ENCODE results near the gene NDUFS1. TPM values are rescaled to one million over a fixed set of nuclear protein-coding genes. Genes with fewer than 3 reads are reported as not detected.
"Not testable (repeated sequence)": the region's sequence is repeated elsewhere in the genome, so short reads cannot be mapped to it uniquely, and the experiment has no call there.

The NDUFS1 gene
- total and polyA plus RNA-seq, 2 experiments from 2014 or later, result 34.5 to 97.9 TPM

- ATAC-seq (no peak), DNase-seq (ENCODE audit: low spot score) (no peak)
- H3K27me3 Mint-ChIP-seq (ENCODE audit: insufficient read depth, low read depth, poor library complexity), result peaks cover 1% of the 10 kb centered on the region
- no peaks in the 10 kb centered on the region for H3K4me1 Mint-ChIP-seq
- no peaks in the 10 kb centered on the region for H3F3A ChIP-seq (replicated peaks; ENCODE audit: low read depth)
- H3K4me3 ChIP-seq, result no peak overlapping the region
- no peaks in the 10 kb centered on the region for H3K4me1 ChIP-seq (ENCODE audit: insufficient read depth)
- no peak overlapping the region for H3K4me2 ChIP-seq
- H3K36me3 Mint-ChIP-seq (ENCODE audit: low read depth), result no peaks in the 10 kb centered on the region
- no peaks in the 10 kb centered on the region for H3K27me3 ChIP-seq (ENCODE audit: insufficient read depth)
- H3K9me3 Mint-ChIP-seq, result no peaks in the 10 kb centered on the region
- H3K27ac Mint-ChIP-seq, result no peak overlapping the region
- no peaks in the 10 kb centered on the region for H4K20me1 ChIP-seq (replicated peaks; ENCODE audit: insufficient read depth)
- no peak overlapping the region for H3K4me3 Mint-ChIP-seq
- no peaks in the 10 kb centered on the region for H3K9me2 ChIP-seq (ENCODE audit: insufficient read depth)
- no peak overlapping the region for H2AFZ ChIP-seq
- H3K79me2 ChIP-seq (replicated peaks; ENCODE audit: insufficient read depth), result no peaks in the 10 kb centered on the region
- no peak overlapping the region for H3K27ac ChIP-seq (ENCODE audit: low read depth)
- H3K36me3 ChIP-seq (ENCODE audit: insufficient read depth), result no peaks in the 10 kb centered on the region
- TF ChIP-seq STAT1 (IDR thresholded peaks at IDR 0.05; ENCODE audit: unreplicated experiment) (no peak), ZNF331 (CRISPR knock-in tag; IDR thresholded peaks at IDR 0.05; ENCODE audit: low read depth) (no peak)
- TF ChIP-seq, protein P1, sequence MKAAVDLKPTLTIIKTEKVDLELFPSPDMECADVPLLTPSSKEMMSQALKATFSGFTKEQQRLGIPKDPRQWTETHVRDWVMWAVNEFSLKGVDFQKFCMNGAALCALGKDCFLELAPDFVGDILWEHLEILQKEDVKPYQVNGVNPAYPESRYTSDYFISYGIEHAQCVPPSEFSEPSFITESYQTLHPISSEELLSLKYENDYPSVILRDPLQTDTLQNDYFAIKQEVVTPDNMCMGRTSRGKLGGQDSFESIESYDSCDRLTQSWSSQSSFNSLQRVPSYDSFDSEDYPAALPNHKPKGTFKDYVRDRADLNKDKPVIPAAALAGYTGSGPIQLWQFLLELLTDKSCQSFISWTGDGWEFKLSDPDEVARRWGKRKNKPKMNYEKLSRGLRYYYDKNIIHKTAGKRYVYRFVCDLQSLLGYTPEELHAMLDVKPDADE (IDR thresholded peaks at IDR 0.05), result no peak
These were observed 53.7 kb downstream of the NDUFS1 start for GRCh38 chr2:206105541-206105940.

GRCh38 chr2:206105038-206105437, 54.2 kb downstream of the NDUFS1 start:
- Mint-ChIP-seq H3K27me3 (ENCODE audit: insufficient read depth, low read depth, poor library complexity) (peaks cover 1% of the 10 kb centered on the region), H3K27ac (no peak overlapping the region), H3K9me3 (no peaks in the 10 kb centered on the region), H3K36me3 (ENCODE audit: low read depth) (no peaks in the 10 kb centered on the region), H3K4me1 (no peaks in the 10 kb centered on the region), H3K4me3 (no peak overlapping the region)
- Histone ChIP-seq H3K27ac (ENCODE audit: low read depth) (no peak overlapping the region), H3K4me2 (no peak overlapping the region), H2AFZ (no peak overlapping the region), H3F3A (replicated peaks; ENCODE audit: low read depth) (no peaks in the 10 kb centered on the region), H4K20me1 (replicated peaks; ENCODE audit: insufficient read depth) (no peaks in the 10 kb centered on the region), H3K9me2 (ENCODE audit: insufficient read depth) (no peaks in the 10 kb centered on the region), H3K4me1 (ENCODE audit: insufficient read depth) (no peaks in the 10 kb centered on the region), H3K79me2 (replicated peaks; ENCODE audit: insufficient read depth) (no peaks in the 10 kb centered on the region), H3K36me3 (ENCODE audit: insufficient read depth) (no peaks in the 10 kb centered on the region), H3K4me3 (no peak overlapping the region), H3K27me3 (ENCODE audit: insufficient read depth) (no peaks in the 10 kb centered on the region)
- no peak for ATAC-seq
- DNase-seq (ENCODE audit: low spot score), result no peak
- TF ChIP-seq ZNF114 (CRISPR knock-in tag; IDR thresholded peaks at IDR 0.05), result no peak

DNA sequence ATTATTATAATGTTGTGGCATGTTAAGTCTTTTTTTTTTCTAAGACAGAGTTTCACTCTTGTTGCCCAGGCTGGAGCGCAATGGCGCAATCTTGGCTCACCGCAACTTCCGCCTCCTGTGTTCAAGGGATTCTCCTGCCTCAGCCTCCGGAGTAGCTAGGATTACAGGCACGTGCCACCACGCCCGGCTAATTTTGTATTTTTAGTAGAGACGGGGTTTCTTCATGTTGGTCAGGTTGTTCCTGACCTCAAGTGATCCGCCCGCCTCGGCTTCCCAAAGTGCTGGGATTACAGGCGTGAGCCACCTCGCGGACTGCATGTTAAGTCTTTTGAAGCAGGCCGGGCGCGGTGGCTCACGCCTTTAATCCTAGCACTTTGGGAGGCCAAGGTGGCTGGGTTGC, 60.4 kb downstream of the NDUFS1 start:
- H3K79me2 ChIP-seq (replicated peaks; ENCODE audit: insufficient read depth); H3K36me3 ChIP-seq (ENCODE audit: insufficient read depth); H3K4me1 Mint-ChIP-seq; H3F3A ChIP-seq (replicated peaks; ENCODE audit: low read depth); H3K4me2 ChIP-seq; H3K27ac Mint-ChIP-seq; H3K27ac ChIP-seq (ENCODE audit: low read depth); H2AFZ ChIP-seq; H3K4me3 Mint-ChIP-seq; H3K4me3 ChIP-seq; H3K9me3 Mint-ChIP-seq; H3K36me3 Mint-ChIP-seq (ENCODE audit: low read depth); H3K27me3 Mint-ChIP-seq (ENCODE audit: insufficient read depth, low read depth, poor library complexity); DNase-seq (ENCODE audit: low spot score); H3K27me3 ChIP-seq (ENCODE audit: insufficient read depth); H4K20me1 ChIP-seq (replicated peaks; ENCODE audit: insufficient read depth); ATAC-seq; H3K4me1 ChIP-seq (ENCODE audit: insufficient read depth); H3K9me2 ChIP-seq (ENCODE audit: insufficient read depth): not testable (repeated sequence)

- ATAC-seq, result no peak
- no peaks in the 10 kb centered on the region for H3K36me3 ChIP-seq (ENCODE audit: insufficient read depth)
- no peaks in the 10 kb centered on the region for H3K9me3 Mint-ChIP-seq
- H3K4me3 Mint-ChIP-seq, result no peak overlapping the region
- no peaks in the 10 kb centered on the region for H3F3A ChIP-seq (replicated peaks; ENCODE audit: low read depth)
- no peaks in the 10 kb centered on the region for H3K4me1 ChIP-seq (ENCODE audit: insufficient read depth)
- H3K36me3 Mint-ChIP-seq (ENCODE audit: low read depth), result no peaks in the 10 kb centered on the region
- peaks cover 2% of the 10 kb centered on the region for H3K27me3 Mint-ChIP-seq (ENCODE audit: insufficient read depth, low read depth, poor library complexity)
- peaks cover 7% of the 10 kb centered on the region; the same call in 2 of the 3 replicates for H3K4me1 Mint-ChIP-seq
- no peaks in the 10 kb centered on the region for H4K20me1 ChIP-seq (replicated peaks; ENCODE audit: insufficient read depth)
- no peak overlapping the region for H3K27ac Mint-ChIP-seq
- H3K27ac ChIP-seq (ENCODE audit: low read depth), result no peak overlapping the region
- H2AFZ ChIP-seq, result no peak overlapping the region
- no peaks in the 10 kb centered on the region for H3K79me2 ChIP-seq (replicated peaks; ENCODE audit: insufficient read depth)
- no peak overlapping the region for H3K4me2 ChIP-seq
- H3K9me2 ChIP-seq (ENCODE audit: insufficient read depth), result no peaks in the 10 kb centered on the region
- no peak overlapping the region for H3K4me3 ChIP-seq
- no peaks in the 10 kb centered on the region for H3K27me3 ChIP-seq (ENCODE audit: insufficient read depth)
- DNase-seq (ENCODE audit: low spot score), result no peak
- TF ChIP-seq, protein P2, sequence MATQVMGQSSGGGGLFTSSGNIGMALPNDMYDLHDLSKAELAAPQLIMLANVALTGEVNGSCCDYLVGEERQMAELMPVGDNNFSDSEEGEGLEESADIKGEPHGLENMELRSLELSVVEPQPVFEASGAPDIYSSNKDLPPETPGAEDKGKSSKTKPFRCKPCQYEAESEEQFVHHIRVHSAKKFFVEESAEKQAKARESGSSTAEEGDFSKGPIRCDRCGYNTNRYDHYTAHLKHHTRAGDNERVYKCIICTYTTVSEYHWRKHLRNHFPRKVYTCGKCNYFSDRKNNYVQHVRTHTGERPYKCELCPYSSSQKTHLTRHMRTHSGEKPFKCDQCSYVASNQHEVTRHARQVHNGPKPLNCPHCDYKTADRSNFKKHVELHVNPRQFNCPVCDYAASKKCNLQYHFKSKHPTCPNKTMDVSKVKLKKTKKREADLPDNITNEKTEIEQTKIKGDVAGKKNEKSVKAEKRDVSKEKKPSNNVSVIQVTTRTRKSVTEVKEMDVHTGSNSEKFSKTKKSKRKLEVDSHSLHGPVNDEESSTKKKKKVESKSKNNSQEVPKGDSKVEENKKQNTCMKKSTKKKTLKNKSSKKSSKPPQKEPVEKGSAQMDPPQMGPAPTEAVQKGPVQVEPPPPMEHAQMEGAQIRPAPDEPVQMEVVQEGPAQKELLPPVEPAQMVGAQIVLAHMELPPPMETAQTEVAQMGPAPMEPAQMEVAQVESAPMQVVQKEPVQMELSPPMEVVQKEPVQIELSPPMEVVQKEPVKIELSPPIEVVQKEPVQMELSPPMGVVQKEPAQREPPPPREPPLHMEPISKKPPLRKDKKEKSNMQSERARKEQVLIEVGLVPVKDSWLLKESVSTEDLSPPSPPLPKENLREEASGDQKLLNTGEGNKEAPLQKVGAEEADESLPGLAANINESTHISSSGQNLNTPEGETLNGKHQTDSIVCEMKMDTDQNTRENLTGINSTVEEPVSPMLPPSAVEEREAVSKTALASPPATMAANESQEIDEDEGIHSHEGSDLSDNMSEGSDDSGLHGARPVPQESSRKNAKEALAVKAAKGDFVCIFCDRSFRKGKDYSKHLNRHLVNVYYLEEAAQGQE (IDR thresholded peaks at IDR 0.05; ENCODE audit: unreplicated experiment), result no peak
- TF ChIP-seq NANOG (IDR thresholded peaks at IDR 0.05; ENCODE audit: borderline replicate concordance), result no peak
These were observed 60.8 kb downstream of the NDUFS1 start for GRCh38 chr2:206098471-206098870.

All from GM23338 (cell line).